ENCODE data around the gene PF4V1.

PF4V1 gene, protein sequence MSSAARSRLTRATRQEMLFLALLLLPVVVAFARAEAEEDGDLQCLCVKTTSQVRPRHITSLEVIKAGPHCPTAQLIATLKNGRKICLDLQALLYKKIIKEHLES

DNA sequence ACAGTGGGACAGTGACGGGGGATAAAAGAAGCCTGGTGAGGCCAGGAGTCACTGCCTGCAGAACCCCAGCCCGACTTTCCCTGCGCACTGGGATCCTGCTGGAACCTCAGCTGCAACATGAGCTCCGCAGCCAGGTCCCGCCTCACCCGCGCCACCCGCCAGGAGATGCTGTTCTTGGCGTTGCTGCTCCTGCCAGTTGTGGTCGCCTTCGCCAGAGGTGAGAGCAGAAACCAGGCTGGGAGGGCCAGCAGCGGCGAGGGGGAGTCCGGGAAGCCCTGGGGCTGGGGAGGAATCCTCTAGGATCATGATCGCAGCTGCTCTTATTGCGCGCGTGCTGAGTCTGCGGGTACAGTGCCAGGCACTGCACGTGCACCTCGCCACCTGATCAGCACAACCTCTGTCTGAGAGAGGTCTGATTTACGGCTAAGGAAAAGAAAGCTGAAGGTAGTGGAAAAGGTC lies at the start of gene PF4V1:
TSS of gene PF4V1 (plus strand) at position 51 of the 459 bp plus-strand sequence. CDS start at position 118, 67 bp downstream.
- no peak for DNase-seq (ENCODE audit: low read depth in 2 of 2)

DNA sequence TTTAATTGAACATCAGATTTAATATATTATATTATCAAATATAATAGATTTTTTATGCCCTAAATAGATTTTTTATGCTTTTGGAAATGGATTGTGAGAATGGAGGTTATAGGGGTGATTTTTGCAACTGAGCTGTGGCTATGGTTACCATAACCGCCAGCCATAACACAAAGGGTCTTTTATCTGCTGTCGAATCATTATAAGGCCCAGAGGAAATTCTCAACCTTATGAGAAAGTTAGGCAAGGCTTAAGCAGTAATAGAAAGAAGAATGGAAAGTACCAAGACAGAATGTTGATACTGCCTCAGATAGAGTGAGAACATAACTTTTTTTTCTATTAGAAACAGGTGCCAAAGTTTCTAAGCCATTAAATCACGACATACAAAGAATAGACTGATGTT lies 42.9 kb upstream of the PF4V1 start:
- no peak for DNase-seq (ENCODE audit: low read depth in 2 of 2)

DNA sequence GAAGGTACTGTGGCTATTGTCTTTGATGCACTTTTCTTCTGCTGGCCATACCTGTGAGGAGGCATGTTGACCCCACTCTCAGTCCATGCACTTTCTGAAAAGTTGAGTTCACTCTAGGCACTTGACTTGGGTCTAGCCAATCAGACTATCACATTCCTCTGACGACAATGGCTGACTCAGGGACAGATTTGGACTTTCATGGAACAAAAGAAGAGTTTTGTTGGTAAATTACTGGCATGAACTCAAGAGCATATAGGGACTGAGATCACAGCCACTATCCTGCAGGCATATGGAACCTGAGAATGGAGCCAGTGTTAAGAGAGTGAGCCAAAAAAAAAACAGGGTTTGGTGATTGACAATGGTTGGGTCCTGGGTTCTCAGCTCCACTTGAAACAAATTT lies 41.3 kb upstream of the PF4V1 start:
- DNase-seq (ENCODE audit: low read depth in 2 of 2), result no peak

DNA sequence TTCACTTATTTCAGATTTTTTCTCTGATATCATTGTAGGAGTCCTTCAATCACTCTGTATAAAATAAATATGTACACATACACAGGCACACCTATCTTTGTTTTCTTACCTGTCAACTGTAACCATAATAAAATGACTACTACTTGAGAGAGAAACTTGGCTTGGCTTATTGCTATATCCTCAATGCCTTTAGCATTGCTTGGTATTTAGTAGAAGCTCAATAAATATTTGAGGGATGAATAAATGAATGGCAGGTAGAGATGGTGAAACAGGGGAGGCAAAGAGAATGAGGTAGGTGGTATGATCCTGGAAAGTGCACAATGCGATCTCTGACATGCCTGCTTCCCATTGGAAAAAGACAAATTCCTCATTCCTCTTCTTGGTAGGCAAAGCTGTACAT lies 38.4 kb upstream of the PF4V1 start:
- no peak for DNase-seq (ENCODE audit: low read depth in 2 of 2)

DNA sequence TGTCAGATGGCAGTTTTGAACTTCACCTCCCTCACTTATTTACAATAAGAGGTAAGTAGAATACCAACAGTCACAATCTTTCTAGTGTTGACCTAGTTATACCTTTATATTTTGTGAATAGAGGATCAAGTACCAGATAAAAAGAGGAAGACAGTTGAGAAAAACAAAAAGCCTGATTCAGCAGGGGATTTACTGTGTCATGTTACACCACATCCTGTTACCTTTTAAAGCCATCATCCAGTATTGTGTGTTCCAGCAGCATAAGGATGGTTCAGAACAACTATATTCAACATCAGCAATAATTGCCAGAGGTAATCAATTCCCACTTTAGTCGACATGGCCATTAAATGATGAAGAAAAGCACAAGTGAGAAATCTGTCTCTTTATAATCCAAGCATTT lies 38.0 kb upstream of the PF4V1 start:
- DNase-seq (ENCODE audit: low read depth in 2 of 2), result no peak

DNA sequence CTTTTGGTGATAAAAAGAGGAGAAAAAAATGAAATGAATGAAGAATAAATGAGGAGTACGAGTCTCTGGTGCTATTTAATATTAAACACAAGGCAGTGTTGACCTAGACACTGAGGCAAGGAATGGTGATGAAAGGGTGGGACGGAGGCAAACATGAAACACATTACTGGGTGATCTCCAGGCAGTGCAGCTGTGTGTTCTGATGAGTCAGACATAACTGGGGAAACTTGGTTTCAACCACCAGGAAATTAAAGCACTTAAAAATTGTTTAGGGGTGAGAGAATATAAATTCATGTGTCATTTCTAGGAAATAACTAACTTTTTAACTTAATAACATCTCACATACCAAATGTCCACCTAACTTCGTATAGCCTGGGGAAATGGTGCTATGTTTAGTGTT lies 36.3 kb upstream of the PF4V1 start:
- DNase-seq (ENCODE audit: low read depth in 2 of 2), result no peak

DNA sequence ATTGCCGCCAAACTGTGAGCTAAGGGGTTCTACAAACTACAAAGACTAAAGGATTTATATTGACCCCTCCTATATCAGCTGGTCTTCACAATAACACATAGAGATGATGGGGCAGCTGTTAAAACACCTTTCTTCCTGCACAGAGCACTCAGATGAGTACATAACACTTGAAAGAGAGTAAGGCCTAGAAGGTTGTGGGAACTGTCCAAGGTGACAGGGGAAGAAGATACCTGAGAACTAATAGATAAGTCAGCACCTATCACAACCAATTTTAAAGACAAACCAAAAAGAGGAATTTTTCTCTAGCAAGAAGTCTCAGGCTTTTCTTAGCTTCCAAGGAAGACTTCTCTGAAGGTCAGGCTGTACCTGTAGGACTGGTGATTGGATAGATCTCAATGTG lies 35.8 kb upstream of the PF4V1 start:
- no peak for DNase-seq (ENCODE audit: low read depth in 2 of 2)

DNA sequence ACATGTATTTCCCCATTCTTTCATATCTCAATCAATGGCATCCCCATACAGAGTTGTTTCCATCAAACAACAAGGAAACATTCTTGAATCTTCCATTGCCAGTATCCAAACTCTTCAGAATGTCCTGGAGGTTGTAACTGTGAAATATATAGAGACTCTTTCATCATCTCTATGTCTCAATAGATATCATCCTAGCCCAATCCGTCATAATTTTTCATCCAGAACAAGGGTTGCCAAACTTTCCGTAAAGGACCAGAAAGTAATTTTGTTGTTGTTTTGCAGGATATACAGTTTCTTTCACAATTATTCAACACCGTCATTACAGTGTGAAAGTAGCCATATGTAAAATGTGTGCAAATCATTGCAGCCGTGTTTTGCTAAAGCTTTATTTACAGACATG lies 31.8 kb upstream of the PF4V1 start:
- no peak for DNase-seq (ENCODE audit: low read depth in 2 of 2)

DNA sequence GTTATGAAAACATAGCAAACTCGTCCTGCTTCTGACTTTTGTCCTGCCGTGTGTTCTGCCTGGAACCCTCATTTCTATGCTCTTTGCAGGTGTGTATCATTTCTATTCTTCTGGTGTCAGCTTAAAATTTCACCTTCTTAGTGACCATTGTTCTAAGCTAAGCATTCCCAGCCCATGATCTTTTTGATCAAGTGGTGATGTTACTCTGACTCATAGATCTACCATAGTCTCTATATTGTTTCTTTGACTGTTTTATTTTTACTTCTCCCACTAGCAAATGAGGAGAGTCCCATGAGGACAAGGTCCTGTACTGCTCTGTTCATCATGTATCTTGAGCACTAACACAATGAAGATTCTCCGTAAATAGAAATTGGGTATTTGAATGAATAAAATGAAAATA lies 30.7 kb upstream of the PF4V1 start:
- DNase-seq (ENCODE audit: low read depth in 2 of 2), result no peak

DNA sequence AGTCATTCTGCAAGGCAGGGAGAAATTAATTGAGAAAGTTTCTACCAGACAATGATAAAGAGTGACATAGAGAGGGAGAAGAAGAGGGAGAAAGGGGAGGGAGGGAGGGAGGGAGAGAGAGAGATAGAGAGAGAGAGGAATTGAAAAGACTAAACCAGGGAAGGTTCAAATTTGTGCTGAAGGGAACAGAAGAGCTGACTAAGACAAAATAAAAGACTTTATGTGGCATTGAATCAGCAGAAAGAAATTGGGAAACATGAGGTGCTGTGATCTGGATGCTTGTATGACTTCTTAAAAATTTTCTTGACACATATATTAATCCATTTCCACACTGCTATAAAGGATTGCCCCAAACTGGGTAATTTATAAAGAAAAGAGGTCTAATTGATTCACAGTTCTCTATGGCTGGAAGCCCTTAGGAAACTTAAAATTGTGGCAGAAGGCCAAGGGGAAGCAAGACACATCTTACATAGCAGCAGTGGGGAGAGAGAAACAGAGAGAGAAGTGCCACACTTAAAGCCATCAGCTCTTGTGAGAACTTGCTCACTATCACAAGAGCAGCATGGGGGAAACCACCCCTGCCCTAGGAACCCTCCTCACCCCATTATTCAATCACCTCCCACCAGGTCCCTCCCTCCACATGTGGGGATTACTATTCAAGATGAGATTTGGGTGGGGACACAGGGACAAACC lies 30.1 kb upstream of the PF4V1 start:
- DNase-seq (ENCODE audit: low read depth in 2 of 2), result no peak

DNA sequence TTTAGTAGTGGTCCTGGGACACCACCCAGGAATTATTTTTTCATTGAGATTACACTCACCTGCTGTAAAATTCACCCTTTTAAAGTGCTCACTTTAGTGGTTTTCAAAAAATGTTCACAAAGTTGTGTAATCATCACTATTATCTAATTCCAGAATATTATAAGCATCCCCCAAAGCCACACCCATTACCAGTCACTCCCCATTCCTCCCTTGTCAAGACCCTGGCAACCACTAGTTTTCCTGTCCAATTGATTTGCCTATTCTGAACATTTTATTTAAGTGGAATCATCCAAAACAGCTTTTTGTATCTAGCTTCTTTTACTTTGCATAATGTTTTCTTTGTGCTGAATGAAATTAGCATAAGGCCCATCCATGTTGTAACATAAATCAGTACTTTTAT lies 29.3 kb upstream of the PF4V1 start:
- no peak for DNase-seq (ENCODE audit: low read depth in 2 of 2)

DNA sequence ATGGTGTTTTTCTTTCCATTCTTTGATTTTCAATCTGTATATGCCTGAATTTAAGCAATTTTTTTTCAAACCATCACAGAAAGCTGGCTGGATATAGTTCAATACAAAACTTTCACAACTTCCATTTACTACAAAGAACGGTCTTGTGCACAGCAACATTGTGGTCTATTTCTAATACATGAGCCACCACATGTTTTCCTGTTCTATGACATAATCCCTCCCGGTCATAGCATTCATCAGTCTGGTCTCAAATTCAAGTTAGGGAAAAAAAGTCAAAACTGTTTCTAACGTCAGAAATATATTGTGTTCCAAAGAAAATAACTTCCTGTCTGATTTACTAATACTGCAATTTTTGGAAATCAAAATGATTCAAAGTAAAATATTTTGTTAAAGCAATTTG lies 24.1 kb upstream of the PF4V1 start:
- DNase-seq (ENCODE audit: low read depth in 2 of 2), result no peak

DNA sequence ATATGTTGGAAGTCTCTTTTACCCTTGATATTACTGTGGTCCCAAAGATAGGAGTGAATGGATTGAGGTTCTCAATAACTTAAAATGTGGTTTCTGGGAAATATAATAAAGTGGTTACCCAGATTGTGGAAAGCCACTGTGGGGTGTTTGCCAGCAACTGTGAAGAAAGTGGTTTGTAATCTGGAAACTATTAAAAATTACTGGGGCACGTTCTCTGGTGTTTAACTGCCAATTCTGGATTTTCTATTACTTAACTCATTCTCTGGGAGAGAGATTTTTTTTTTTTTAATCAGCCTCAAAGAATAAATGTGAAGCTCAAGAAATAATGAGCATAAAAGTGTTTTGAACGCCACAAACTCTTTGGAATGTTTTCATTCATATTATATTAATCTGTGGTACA lies 21.5 kb upstream of the PF4V1 start:
- DNase-seq (ENCODE audit: low read depth in 2 of 2), result no peak

DNA sequence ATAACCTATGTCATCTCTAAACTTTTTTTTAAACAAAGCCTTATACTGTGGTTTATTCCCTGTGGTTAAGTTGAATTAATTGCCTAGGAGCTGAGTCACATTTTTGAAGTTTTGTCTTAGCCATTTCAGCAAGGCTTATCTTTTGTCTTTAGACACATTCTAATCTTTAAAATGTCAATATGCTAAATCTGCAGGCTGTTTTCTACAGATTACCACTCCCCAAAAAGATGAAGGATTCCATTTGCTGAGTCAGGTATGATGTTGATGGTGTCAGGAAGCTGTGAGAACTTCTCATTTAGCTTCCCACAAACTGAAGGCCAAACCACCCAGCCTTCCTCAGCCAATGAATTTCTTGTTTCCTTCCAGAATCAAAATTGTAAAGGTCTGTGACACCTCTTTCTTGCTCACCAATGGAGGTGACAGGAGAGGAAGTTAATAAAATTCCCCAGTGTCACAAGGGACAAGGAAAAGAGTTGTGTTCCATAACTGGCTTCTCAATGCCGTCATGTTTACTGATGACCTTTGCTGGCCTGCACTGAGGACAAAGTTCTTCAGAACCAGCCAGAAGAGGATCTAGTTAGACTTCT lies 20.4 kb upstream of the PF4V1 start:
- DNase-seq (ENCODE audit: low read depth in 2 of 2), result no peak

DNA sequence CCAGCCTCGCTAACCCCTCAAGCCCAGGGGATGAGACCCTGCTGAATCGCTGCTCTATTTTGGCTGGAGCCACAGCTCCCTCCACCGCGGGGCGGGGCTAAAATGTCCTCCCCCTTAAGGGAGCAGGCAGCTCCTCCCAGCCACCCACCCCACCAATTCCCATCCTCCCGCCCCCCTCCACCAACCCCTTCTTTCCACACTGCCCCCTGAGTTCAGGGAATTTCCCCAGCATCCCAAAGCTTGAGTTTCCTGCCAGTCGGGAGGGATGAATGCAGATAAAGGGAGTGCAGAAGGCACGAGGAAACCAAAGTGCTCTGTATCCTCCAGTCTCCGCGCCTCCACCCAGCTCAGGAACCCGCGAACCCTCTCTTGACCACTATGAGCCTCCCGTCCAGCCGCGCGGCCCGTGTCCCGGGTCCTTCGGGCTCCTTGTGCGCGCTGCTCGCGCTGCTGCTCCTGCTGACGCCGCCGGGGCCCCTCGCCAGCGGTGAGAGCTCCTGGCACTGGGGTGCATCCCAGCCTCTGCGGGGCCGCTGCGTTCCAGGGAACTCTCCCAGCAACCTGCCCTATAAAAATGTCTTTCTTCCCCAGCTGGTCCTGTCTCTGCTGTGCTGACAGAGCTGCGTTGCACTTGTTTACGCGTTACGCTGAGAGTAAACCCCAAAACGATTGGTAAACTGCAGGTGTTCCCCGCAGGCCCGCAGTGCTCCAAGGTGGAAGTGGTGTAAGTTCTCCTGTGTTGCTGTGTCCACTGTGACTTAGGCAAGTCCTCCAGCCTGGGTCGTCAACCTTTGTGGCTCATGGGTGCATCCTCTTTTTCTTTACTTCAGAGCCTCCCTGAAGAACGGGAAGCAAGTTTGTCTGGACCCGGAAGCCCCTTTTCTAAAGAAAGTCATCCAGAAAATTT lies 16.5 kb upstream of the PF4V1 start, which contains the start of gene CXCL6:
TSS of gene CXCL6 (plus strand) at position 306 of the 907 bp plus-strand sequence. CDS start at position 379, 73 bp downstream.
- no peak for DNase-seq (ENCODE audit: low read depth in 2 of 2)

DNA sequence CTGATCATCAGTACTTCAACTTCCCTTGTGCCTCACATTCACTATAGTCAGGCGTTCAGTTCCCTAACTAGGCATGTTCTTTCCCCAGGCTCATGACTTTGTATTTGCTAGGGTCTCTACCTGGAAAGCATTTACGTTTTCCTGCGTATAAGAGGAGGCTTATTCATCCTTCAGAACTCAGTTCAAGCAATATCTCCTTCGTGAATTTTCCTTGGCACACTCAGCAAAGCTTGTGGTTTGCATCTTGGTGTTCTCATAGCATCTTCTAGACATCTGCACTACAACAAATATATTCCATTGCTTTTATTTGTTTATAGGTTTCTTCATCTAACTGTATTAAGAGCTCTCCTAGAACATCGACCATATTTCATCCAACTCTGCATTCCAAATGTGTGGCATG lies 14.0 kb upstream of the PF4V1 start:
- DNase-seq (ENCODE audit: low read depth in 2 of 2), result no peak

DNA sequence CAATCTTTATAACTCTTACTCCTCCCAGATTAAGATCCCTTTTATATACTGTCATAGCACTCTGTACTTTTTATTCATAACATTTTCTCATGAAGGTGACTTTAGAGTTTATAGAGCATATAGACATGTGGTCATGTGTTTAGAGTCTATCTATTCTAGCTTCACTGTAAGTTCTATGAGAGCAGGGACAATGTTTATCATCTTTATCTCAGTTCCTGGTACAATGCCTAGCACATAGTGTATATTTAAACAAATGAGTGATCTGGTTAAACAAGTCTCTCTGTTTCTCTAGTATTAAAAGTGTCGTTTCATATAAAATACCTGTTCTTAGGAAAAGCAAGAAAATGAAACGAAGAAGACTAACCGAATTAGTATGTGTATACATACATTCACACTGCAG lies 13.4 kb upstream of the PF4V1 start:
- no peak for DNase-seq (ENCODE audit: low read depth in 2 of 2)

DNA sequence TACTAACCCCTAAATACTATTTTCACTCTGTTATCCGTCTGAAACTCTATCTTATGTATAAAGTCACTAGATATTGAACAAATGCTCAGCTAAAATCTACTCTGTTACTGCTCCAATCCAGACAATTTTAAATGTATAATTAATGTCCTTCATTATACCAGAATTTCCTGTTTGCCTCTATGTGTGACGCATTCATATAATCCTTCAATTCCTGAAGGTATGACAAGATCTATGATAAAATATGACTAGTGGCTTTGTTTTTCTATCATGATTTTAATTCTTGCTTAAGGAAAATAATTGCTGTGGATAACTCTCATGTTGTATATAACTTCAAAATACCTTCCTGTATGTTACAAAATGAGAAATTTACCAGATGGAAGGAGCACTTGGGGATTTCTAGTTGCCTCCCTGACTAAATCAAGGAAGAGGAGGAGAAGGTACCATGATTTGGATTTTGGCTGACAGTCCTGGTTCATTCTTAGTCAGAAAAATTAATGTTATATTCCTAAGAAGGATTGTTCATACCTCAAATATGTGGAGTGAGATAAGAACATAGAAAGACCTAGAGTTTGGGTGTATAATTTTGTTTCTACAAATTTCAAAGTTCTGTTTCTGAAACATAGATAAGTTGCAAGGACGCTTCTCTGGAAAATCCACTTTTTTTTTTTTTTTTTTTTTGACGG lies 11.7 kb upstream of the PF4V1 start:
- no peak for DNase-seq (ENCODE audit: low read depth in 2 of 2)

DNA sequence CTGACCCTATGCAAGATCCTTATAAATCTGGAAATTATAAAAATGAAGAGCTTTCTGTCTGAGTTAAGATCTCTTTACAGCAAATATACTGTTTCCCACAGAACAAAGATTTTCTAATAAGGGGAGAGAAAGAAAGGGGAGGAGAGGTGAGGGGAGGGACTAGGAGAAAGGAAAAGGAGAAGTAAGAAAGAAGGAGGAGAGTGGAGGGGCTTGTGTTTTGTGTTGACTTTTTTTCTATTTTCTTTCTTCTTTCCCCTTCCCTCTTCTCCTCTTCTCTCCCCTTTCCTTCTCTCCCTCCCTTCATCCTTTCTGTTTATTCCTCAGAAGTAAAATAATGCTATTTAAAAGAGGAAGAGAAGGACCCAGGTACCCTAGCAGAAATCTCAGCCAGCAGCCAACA lies 10.4 kb upstream of the PF4V1 start:
- DNase-seq (ENCODE audit: low read depth in 2 of 2), result no peak

DNA sequence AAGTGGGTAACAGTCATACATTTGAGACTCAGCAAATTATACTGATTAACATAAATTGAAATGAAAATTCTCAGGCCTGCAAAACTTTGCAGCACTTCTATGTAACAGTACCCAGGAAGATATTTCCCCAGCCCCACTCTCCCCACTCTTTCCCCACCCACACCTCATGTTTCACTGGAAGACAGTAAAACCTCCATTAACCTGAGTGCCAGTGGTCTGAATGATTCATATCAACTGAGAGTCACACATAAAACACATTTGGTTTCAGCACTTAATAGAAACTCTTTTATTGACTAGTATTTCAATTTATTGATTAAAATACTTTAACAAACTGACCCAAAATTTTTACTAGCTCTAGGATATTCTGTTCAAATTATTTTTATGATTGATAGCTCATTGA lies 9.7 kb upstream of the PF4V1 start:
- no peak for DNase-seq (ENCODE audit: low read depth in 2 of 2)

DNA sequence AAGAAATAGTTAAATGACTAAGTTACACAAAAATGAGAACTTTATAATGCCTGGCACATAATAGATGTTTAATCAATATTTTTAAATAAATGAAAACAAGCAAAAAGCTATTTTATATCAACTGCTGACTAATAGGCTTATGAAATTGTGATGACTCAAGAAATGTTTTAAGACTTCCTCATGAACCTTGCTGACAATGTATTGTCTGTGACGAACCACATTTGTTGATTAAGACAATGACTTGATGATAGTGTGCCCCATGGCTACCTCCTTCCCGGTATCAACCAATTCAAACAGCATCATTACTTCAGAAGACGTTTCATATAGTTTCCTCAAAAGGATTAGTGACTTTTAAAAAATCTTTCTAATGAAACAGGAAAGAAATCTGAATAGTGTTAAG lies 8.8 kb upstream of the PF4V1 start:
- no peak for DNase-seq (ENCODE audit: low read depth in 2 of 2)

DNA sequence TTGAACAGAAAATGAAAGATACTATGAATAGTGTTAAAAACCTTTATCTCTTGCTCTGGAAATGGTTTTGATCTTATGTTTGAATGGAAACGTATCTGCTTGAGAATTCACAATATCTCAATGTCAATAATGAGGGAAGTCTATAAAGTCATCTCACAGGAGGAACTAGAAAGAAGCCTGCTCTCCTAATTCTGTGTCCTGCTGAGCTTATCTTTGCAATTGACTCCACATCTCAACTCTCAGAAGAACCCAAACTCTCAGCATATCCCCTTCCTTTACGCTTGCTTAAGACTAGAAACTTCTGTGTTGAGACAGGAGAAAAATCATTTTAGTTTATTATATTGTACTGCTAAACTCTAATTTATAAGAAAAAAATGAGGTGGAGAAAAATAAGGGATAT lies 8.3 kb upstream of the PF4V1 start:
- no peak for DNase-seq (ENCODE audit: low read depth in 2 of 2)

Data from stimulated activated CD8-positive, alpha-beta memory T cell treated with anti-CD3 and anti-CD28 coated beads, Interleukin-15, amount 100 ng/mL, for 4 hours (primary cell).